DOHH2 (cell line): Measurements from ENCODE around the gene KRTAP12-3.

Experiments used
- H3F3A ChIP-seq: fragments of 200-600 bp; sonication (generic), shearing (Covaris generic); 2 replicates; pipeline ENCODE4 v1.6.0; 2016; ENCODE audit warnings: antibody characterized with exemption, mild to moderate bottlenecking; ENCODE audit not compliant: control insufficient read depth, insufficient read depth
- H3K27ac ChIP-seq: fragments of 200-600 bp; sonication (generic); 2 replicates; pipeline ENCODE4 v1.5.1; 2014; ENCODE audit warnings: low read depth, mild to moderate bottlenecking, low read length, moderate library complexity
- H3K27me3 ChIP-seq: fragments of 200-600 bp; sonication (generic); 2 replicates; pipeline ENCODE4 v1.6.1; 2014; ENCODE audit warnings: mild to moderate bottlenecking, low read length, mixed read lengths; ENCODE audit not compliant: control insufficient read depth
- H3K36me3 ChIP-seq: fragments of 200-600 bp; sonication (generic); 2 replicates; pipeline ENCODE4 v1.6.1; 2014; ENCODE audit warnings: mild to moderate bottlenecking, low read length, moderate library complexity, mixed read lengths; ENCODE audit not compliant: control insufficient read depth
- H3K4me1 ChIP-seq: fragments of 200-600 bp; sonication (generic); 2 replicates; pipeline ENCODE4 v1.6.1; 2014; ENCODE audit warnings: mild to moderate bottlenecking, low read length, mixed read lengths; ENCODE audit not compliant: control insufficient read depth
- H3K4me2 ChIP-seq: fragments of 200-600 bp; sonication (generic); 2 replicates; pipeline ENCODE4 v1.6.0; 2014; ENCODE audit warnings: mild to moderate bottlenecking, low read length, moderate library complexity
- H3K4me3 ChIP-seq: fragments of 200-600 bp; sonication (generic); 2 replicates; pipeline ENCODE4 v1.5.1; 2014; ENCODE audit warnings: mild to moderate bottlenecking, low read length, mixed read lengths
- H3K79me2 ChIP-seq: fragments of 200-600 bp; sonication (generic); 2 replicates; pipeline ENCODE4 v1.6.1; 2014; ENCODE audit warnings: mild to moderate bottlenecking, low read length, mixed read lengths; ENCODE audit not compliant: control insufficient read depth
- H3K9me2 ChIP-seq: fragments of 200-600 bp; sonication (generic); replicated peaks from 2 replicates; pipeline ENCODE4 v1.6.1; 2014; ENCODE audit warnings: mild to moderate bottlenecking, low read length, mixed read lengths; ENCODE audit not compliant: control insufficient read depth
- H3K9me3 ChIP-seq: fragments of 200-600 bp; sonication (generic); 2 replicates; pipeline ENCODE4 v1.6.1; 2014; ENCODE audit warnings: antibody characterized with exemption, low read length, mixed read lengths; ENCODE audit not compliant: control insufficient read depth, insufficient read depth
- H4K20me1 ChIP-seq: fragments of 200-600 bp; sonication (generic); 2 replicates; pipeline ENCODE4 v1.6.0; 2014; ENCODE audit warnings: low read depth, mild to moderate bottlenecking, antibody characterized with exemption, low read length, moderate library complexity; ENCODE audit not compliant: control insufficient read depth, insufficient read depth
- CTCF ChIP-seq: fragments of 200-600 bp; sonication (generic); IDR thresholded peaks from one replicate; pipeline ENCODE4 v1.5.1; 2014; ENCODE audit warnings: antibody characterized with exemption, mild to moderate bottlenecking, low read depth, low read length; ENCODE audit not compliant: poor library complexity, severe bottlenecking
- EZH2phosphoT487 ChIP-seq: fragments of 200-600 bp; sonication (generic); IDR thresholded peaks from 2 replicates; pipeline ENCODE4 v1.6.1; 2017; ENCODE audit warnings: borderline replicate concordance, mild to moderate bottlenecking, antibody characterized with exemption, low read length, moderate library complexity, mixed read lengths

Gene KRTAP12-3

GRCh38 chr21:44612029-44612486 lies 45.7 kb upstream of the KRTAP12-3 start, which contains the start of gene KRTAP10-8:
KRTAP10-8 (plus strand) TSS chr21:44612079; CDS start chr21:44612101, 22 bp downstream.
- no peak within 1 kb of the TSS for H3K4me2 ChIP-seq
- no peaks in the 10 kb centered on the region for H3K27me3 ChIP-seq
- TF ChIP-seq EZH2phosphoT487 (no peak), CTCF (no peak)
- no peaks in the 10 kb centered on the region for H4K20me1 ChIP-seq
- H3K9me3 ChIP-seq, result peaks cover 17% of the 10 kb centered on the region
- H3K4me1 ChIP-seq, result no peaks in the 10 kb centered on the region
- H3F3A ChIP-seq, result no peaks in the 10 kb centered on the region
- H3K36me3 ChIP-seq, result no peaks in the 10 kb centered on the region
- H3K9me2 ChIP-seq, result no peaks in the 10 kb centered on the region
- no peaks in the 10 kb centered on the region for H3K79me2 ChIP-seq
- no peak within 1 kb of the TSS for H3K27ac ChIP-seq
- no peak within 1 kb of the TSS for H3K4me3 ChIP-seq

- Histone ChIP-seq H3K27ac (no peak overlapping the region), H3K4me2 (no peak overlapping the region), H3K9me3 (peaks cover 17% of the 10 kb centered on the region), H3K4me3 (no peak overlapping the region), H3F3A (no peaks in the 10 kb centered on the region), H3K9me2 (no peaks in the 10 kb centered on the region), H3K36me3 (no peaks in the 10 kb centered on the region), H4K20me1 (no peaks in the 10 kb centered on the region), H3K27me3 (no peaks in the 10 kb centered on the region), H3K79me2 (no peaks in the 10 kb centered on the region), H3K4me1 (no peaks in the 10 kb centered on the region)
- TF ChIP-seq CTCF, result no peak
- no peak for TF ChIP-seq EZH2phosphoT487
Measured at GRCh38 chr21:44612669-44613229, 45.0 kb upstream of the KRTAP12-3 start.

GRCh38 chr21:44613386-44614155 lies 44.2 kb upstream of the KRTAP12-3 start:
- TF ChIP-seq CTCF (no peak), EZH2phosphoT487 (no peak)
- Histone ChIP-seq H3K27ac (no peak overlapping the region), H3K9me2 (no peaks in the 10 kb centered on the region), H3K27me3 (no peaks in the 10 kb centered on the region), H3K79me2 (no peaks in the 10 kb centered on the region), H3K4me1 (peaks cover 4% of the 10 kb centered on the region), H3F3A (no peaks in the 10 kb centered on the region), H3K4me3 (no peak overlapping the region), H3K36me3 (no peaks in the 10 kb centered on the region), H3K9me3 (peaks cover 17% of the 10 kb centered on the region), H3K4me2 (no peak overlapping the region), H4K20me1 (no peaks in the 10 kb centered on the region)
